GM21515 (cell line): ENCODE data around the gene AOPEP.

ENCODE experiments used
- ATAC-seq: cut with Tn5 transposase; IDR thresholded peaks from one replicate; pipeline ENCODE4 v1.9.1; 2021; ENCODE audit not compliant: unreplicated experiment

The AOPEP gene

GRCh38 chr9:94983552-94983951 lies 257.1 kb downstream of the AOPEP start:
- no peak for ATAC-seq

GRCh38 chr9:94984891-94985476 lies 258.5 kb downstream of the AOPEP start:
- no peak for ATAC-seq

DNA sequence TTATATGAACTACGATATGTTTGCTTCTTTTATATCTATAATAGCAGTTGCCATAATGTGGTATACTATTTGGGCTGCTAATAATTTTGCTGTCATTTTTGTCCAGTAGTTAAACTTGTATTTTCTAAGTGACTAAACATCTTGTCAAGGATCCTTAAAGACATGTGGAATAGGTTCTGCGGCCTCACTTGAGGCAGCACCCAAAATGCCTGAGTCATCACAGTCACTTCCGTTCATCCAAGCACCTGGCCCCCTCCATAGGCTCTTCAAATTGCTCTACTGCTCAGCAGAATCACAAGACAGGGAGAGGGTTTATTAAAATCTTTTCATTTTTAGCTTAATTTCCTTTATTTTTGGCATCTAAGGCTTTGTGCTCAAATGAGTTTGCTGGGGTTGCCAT lies 259.1 kb downstream of the AOPEP start:
- ATAC-seq, result no peak

- ATAC-seq, result no peak
These were observed 261.2 kb downstream of the AOPEP start for GRCh38 chr9:94987731-94988130.

GRCh38 chr9:94990897-94991561 lies 264.5 kb downstream of the AOPEP start:
- no peak for ATAC-seq

- ATAC-seq, result no peak
These were observed 265.7 kb downstream of the AOPEP start for GRCh38 chr9:94991961-94992907.

DNA sequence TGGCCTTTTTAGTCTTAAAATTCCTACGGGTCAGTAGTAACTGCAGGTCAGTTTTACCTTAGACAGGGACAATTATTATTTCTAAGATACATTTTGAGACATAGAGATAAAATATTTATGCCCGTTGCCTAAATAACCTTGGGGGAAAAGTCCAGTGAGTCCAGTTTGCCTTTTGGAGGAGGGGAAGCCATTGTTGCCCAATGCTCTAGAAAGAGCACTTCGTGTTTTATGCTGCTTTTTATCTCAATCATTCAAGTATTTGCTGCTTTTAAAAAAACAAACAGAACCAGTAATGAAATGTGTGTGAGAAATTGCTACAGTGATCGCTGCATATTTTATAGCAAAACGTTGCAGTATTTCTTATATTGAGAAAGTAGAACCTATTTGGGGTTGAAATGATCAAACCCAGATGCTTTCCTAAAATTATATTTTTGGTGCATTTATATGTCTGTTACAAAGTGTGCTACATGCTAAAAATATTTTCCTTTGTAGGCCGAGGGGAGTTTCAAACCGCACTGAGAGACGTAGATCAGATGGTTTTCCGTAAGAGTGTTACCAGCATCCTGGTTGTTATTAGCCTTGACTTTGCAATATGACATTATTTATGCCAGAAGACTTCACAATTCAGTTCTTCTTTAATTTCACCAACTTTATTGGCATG lies 266.8 kb downstream of the AOPEP start:
- ATAC-seq, result no peak

DNA sequence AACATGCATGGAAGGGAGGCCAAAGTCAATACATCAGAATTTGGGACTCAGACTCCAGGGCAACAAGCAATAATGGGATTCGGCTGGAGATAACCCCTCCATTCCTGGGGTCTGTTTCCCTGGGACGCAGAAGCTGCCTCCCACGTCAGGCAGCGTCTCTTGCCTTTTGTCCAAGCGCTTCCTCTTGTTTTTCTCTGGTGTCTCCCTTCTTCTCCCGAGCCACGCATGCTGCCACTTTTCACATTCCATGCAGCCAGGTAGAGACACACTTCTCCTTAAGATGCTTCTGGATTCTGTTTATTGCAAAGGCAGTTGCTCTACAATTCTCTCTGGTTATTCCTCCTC lies 267.3 kb downstream of the AOPEP start:
- ATAC-seq, result no peak

- no peak for ATAC-seq
These were observed 268.7 kb downstream of the AOPEP start for GRCh38 chr9:94995048-94995693.

DNA sequence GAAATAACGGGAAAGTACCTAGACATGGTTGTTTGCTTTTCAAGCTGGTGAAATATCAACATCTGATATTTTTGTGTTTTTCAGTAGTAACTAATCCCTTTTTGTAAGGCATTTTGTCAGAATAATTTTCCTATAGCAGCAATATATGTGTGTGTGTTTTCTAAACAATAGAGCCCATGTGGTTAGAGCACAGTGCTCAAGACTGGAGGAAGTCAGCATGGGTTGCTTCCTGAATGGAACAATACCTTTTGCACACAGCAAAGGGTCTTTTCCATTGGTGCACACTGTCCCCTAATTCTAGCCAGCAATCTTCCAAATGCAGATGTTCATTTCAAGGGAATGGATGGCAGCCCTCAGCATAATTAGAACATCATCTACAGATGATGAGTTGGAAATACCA lies 270.1 kb downstream of the AOPEP start:
- no peak for ATAC-seq

DNA sequence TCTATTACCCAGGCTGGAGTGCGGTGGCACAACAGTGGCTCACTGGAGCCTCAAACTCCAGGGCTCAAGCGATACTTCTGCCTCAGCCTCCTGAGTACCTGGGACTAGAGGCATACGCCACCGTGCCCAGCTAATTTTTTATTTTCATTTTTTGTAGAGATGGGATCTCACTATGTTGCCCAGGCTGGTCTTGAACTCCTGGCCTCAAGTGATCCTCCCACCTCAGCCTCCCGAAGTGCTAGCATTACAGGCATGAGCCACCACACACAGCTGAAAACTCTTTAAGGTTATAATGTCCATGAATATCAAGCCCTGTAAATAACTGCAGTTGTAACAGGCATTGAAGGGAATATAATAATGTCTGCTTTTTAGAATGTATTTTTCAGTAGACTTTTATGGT lies 271.2 kb downstream of the AOPEP start:
- no peak for ATAC-seq

DNA sequence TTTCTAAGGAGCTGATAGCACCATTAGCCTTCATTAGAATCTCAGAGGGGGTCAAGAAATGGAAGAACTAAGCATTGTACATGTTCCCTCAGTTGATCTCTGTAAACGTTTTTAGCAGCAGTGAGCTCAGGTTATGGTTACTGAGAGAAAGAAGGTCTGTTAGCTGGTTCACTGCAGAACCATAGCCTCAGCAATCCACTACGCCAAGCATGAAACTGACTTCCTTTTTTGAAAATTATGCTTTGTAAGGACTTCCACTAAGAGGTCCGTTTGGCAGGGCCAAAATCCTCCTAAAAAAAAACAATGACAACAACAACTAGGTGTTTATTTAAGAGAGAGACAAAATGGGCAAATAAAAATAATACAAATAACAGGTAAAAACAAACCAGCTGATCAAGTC lies 273.3 kb downstream of the AOPEP start:
- no peak for ATAC-seq

DNA sequence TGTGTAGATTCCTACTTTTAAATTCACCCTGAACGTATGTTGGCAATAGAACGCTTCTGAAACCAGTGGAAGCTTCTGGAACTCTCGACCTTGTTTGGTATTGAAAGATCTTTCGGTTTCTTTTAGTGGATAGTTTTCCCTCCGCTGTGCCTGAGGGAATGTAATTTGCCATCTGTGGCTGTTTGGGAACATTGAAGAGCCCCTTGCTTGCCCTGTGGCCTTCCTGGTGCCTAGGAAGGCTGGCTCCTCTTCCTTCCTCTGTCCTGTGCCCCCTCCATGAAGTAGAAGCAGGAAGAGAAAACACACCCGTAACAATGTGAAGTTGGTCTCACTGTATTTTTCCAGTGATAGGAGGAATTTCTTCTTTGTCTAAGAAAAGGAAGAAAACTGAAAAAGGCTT lies 274.3 kb downstream of the AOPEP start:
- ATAC-seq, result no peak

DNA sequence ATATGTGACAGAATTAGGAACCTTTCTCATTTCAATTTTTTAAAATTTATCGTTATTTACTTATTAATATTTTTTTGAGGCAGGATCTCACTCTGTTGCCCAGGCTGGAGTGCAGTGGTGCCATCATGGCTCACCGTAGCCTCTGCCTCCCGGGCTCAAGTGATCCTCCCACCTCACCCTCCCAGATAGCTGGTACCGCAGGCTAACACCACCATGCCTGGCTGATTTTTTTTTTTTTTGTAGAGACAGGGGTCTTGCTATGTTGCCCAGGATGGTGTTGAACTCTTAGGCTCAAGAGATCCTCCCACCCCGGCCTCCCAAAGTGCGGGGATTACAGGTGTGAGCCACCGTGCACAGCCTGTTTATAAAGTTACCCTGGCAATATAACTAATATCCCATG lies 275.2 kb downstream of the AOPEP start:
- no peak for ATAC-seq

DNA sequence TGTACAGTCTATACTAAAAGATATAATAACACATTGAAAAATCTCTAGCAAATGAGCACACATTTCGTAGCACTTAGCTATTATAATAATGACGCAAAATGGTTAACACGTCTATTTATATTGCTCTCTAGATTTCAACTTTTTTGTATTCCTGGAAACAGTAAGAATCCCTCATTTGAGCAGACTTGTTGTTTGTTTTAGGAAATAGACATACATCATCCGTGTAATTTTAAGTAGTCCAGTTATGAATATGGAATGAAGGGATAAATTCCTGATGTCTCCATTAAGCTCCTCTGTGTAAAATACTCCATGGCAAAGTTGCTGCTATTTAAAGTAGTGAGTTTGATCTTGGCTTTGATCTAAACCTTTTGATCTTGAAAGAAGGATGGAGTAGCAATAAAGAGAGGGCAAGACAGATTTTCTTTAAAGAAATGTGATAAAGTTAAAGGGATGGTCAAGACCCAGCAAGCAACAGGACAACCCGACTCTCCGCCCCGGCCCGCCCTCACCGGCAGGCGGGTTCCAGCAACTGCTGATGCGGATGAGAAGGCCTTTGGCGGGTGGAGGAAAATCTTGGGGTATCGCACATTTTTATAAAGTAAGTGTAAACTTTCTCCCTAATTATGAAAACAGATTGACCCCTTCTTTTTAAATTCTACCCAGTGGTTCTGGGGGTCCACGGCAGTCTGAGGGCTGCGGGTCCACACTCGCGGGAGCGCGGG lies 277.4 kb downstream of the AOPEP start:
- ATAC-seq, result peak; percentile 13

- peak; percentile 54 for ATAC-seq
These were observed 278.1 kb downstream of the AOPEP start for GRCh38 chr9:95004411-95005277.

GRCh38 chr9:95005278-95006143 lies 279.0 kb downstream of the AOPEP start:
- ATAC-seq, result no peak

GRCh38 chr9:95007226-95007869 lies 280.8 kb downstream of the AOPEP start:
- ATAC-seq, result no peak
